Cardiac fibroblast (primary cell): Measurements from ENCODE around the gene FREM3.
A peak's percentile ranks its signal among the peaks of the same experiment; 100 is the strongest.
"Not testable (repeated sequence)": the region's sequence is repeated elsewhere in the genome, so short reads cannot be mapped to it uniquely, and the experiment has no call there.

Experiments
- DNase-seq, 2 donors: peaks; one replicate each; pipeline versions ENCODE4 v3.0.0 to v3.0.0-alpha.2; 2010; ENCODE audit warnings: low read depth in 2 of 2
- H3K4me3 ChIP-seq, 2 donors: replicated peaks in 1 of 2; 1 replicate in 1 of 2; 2 replicates in 1 of 2; pipeline ENCODE4 v1.5.1; 2011; ENCODE audit warnings: low read depth in 2 of 2, low read length in 2 of 2, mild to moderate bottlenecking in 2 of 2, moderate library complexity in 1 of 2
- CTCF ChIP-seq: IDR thresholded peaks from one replicate; pipeline ENCODE4 v1.5.1; 2011; ENCODE audit warnings: low read depth, mild to moderate bottlenecking, low read length, inconsistent platforms

FREM3 gene

GRCh38 chr4:143700416-143701352, at the start of gene FREM3:
FREM3 (minus strand) TSS chr4:143700675; CDS start chr4:143700675, 0 bp downstream.
- H3K4me3 ChIP-seq = no peak within 1 kb of the TSS
- no peak for TF ChIP-seq CTCF
- no peak for DNase-seq

- no peak for TF ChIP-seq CTCF
- H3K4me3 ChIP-seq = no peak overlapping the region
- no peak for DNase-seq
Observed at GRCh38 chr4:143745874-143746273, 45.4 kb upstream of the FREM3 start.

DNA sequence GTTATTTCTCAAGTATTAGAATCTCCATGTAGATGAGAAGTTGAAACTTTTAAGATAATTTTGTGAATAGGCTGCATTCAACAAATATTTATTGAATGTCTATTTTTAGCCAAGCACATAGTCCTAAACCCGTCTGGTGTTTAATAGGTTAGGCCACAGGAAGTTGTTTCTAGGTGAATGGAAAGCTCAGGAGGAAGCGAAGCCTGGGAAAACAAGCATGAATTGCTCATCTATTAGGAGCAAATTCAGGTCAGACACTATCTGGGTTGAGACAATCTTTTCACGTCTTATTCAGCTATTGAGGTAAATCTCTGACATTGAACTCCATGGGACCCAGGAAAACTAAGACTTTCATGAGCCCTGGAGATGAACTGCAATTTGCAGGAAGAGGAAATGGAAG, 43.1 kb upstream of the FREM3 start:
- peak in 1 of 2 donors; percentile 9 for DNase-seq
- H3K4me3 ChIP-seq = no peak overlapping the region
- no peak for TF ChIP-seq CTCF

DNA sequence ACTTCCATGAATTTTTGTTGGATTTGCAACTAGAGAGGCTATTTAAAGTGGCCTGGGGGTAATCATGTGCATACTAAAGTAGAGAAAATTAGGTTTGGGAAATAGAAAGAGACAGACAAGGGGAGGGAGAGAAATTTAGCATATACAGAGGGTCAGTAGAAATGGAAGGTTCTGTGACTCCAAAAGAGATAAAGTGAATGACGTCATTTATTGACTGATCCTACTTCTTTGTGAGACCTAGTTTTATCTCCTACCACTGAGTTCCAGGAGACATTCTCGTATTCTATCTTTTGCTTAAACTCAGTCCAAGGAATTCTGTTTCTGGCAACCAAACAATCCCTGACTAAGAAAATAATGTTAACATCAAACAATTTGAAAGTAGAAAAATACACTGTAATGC, 42.4 kb upstream of the FREM3 start:
- no peak overlapping the region for H3K4me3 ChIP-seq
- no peak for DNase-seq
- TF ChIP-seq CTCF = no peak

DNA sequence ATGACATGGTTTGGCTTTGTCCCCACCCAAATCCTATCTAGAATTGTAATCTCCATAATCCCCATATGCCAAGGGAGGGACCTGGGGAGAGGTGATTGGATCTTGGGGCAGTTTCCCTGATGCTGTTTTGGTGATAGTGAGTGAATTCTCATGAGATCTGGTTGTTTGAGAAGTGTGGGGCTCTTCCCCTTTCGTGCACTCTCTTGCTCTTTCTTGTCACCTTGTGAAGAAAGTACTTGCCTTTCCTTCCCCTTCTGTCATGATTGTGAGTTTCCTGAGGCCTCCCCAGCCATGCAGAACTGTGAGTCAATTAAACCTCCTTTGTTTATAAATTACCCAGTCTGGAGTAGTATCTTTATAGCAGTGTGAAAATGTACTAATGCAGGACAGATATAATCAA, 36.4 kb upstream of the FREM3 start:
- TF ChIP-seq CTCF = no peak
- DNase-seq = no peak
- H3K4me3 ChIP-seq = no peak overlapping the region

- H3K4me3 ChIP-seq, DNase-seq: not testable (repeated sequence)
Observed at GRCh38 chr4:143736061-143736460, 35.6 kb upstream of the FREM3 start.

- no peak for TF ChIP-seq CTCF
- peak; percentile 32 to 88 for DNase-seq
- no peak overlapping the region for H3K4me3 ChIP-seq
Observed at GRCh38 chr4:143728166-143728565, 27.7 kb upstream of the FREM3 start.
